Inferior parietal cortex (tissue), 1 donor: ENCODE results near the gene LRRC2.

Experiments used
- DNase-seq: peaks from one replicate; pipeline ENCODE4 v3.0.0-alpha.2; 2016; ENCODE audit errors: extremely low spot score

LRRC2 gene

DNA sequence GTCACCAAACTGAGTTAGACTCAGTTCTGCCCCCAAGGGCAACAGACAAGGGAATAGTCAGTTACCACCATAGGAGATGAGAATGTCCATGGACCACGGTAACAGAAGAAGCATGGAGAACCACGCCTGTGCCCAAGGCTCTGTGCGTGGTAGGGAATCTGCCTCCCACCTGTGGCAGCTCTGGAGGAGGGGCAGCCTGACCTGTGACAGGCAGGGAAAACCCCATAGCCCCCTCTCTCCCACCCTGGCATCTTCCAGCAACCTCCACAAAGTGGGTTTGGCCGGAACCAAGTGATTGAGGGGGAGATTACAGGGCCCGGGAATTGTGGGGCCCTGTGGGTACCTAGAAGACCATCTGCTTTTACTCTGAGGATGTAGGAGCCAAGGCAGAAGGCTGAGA is 87.1 kb downstream of the LRRC2 start:
- DNase-seq: no peak

DNA sequence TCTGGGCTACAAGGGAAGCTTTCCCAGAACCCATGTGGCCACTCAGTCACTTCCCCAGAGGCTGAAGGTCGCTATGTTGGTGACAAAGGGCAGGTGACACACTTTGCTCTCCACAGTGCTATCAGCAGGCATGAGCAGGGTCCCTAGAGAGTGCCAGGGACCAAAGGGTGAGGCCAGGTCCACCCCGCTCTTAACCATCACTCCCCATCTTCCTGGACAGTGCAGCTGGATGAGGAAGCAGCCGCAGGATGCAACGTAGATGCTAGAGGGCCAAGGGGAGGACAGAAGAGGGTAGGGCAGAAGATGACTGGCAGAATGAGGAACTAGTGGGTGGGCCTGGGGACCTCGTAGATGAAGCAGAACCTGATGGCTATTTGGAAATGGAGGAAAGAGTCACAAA is 87.8 kb downstream of the LRRC2 start:
- DNase-seq: no peak

DNA sequence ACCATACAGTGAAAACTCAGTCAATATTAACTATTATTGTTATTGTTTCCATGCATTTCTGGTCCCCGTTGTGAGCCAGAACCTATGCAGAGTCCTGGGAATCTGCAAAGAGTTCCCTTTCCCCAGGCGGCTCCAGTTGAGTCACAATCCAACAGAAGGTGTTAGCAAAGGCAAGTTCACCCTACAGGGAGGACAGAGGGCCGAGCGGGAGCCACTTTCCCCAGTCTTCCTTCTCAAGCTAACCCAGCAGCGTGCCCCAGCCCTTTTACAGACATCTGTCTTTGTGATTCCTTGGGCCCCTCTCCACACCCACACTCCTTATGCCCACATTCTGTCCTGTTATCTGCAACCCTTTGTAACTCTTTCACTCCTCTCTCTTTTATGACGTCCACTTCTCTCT is 88.3 kb downstream of the LRRC2 start:
- DNase-seq: no peak

DNA sequence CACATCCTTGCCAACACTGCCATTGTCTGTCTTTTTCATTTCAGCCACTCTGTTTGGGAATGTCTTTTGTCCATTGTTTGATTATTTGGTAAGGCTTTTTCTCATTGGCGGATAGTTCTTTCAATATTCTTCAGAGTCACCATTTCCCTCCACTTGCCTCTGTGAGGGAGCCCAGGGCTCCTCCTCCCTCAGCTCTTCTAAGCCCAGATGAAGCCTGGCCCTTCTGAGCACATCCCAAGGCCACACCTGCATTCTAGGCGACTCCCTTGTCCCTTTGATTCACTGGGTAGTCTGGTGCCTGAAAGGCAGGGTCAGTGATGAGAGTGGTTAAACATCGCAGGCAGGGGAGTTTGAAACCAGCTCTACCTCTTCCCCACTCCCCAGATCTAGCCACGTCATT is 89.0 kb downstream of the LRRC2 start:
- no peak for DNase-seq

DNA sequence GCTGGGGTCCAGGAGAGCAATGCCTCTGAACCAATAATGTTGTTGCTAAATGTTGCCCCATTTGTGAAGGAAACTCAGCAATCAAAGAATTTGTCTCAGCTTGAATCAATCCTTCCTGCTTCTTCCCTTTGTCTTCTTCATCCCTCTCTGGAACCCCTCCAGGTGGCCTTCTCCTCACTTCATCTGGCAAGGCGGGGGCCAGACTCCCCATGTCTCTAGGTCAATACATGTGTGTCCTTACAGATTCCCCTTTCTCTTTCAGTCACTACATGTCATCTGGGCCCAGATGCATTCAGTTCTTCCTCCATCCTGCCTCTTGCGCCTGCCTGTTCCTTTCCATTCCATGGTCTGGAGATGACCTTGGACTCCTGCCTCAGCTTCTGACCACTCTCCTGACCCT is 93.4 kb downstream of the LRRC2 start:
- DNase-seq: no peak

DNA sequence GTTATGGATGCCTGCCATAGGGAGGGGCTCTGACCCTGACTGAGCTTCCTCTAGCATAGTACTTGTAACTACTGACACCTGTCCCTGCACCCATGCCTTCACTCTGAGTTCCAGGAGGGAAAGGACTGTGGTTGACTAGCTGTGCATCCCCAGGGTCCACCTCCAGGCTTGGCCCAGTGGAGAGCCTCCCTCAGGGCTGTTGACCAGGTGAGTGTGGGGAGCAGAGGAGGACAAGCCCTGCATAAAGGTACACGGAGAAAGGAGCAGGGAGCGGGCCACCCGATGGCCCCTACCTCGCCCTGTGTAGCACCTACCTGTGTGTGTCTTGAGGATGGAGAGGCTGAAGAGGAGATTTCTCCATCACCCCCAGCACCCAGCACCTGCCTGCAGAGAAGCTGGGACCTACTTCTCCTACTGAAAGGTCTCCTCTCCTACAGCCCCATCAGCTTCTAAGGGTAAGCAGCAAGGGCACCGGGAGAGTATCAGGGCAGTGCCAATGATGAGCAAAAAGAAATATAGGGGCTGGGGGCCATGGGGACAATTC is 94.7 kb downstream of the LRRC2 start:
- DNase-seq: no peak

DNA sequence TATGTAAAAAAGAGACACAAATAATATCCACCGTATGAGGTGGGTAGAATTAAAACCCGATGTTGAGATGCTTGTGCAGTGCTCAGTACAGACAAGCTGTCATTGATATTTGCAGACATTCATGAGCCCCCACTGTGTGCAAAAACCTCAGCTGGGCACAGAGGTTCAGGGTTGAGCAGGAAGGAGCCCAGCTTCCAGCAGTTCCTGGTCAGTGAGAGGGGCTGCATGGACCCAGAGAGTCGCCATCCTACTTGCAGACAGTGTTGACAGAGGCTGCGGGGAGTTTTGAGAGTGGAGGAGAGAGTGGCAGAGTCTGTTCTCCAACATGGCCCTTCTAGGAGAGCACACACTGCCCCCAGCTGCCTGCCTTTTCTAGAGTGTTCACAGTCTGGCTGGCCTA is 95.3 kb downstream of the LRRC2 start:
- no peak for DNase-seq

DNA sequence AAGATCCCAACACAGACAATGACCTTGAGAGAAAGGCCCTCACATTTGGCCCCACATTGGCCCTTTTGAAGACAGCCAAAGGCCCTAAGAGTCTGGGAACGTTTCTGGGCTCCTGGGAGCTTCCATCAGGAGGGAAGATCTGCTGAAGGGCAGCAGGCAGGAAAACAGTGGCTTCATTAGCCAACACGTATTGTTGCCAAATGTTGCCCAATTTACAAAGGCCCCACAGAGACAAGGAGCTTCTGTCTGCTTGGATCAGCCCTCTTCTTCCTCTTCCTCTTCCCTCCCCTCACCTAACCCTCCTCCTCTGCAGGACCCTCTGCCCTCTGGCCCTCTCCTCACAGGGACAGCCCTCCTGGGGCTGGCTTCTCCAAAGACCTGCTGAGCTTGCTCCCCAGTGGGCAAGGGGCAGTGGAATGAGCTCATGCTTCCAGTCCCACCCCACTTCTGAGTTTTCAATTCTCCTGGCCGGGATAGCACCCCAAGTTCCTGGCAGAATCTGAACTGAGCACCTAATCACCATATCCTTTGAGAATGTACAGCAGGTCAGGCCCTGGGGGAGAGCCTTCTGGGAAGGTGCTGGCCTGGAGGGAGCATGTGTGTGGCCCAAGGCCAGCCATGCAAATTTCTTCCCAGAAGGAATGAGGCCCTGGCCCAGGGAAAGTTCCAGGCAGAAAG is 96.3 kb downstream of the LRRC2 start:
- DNase-seq: no peak

DNA sequence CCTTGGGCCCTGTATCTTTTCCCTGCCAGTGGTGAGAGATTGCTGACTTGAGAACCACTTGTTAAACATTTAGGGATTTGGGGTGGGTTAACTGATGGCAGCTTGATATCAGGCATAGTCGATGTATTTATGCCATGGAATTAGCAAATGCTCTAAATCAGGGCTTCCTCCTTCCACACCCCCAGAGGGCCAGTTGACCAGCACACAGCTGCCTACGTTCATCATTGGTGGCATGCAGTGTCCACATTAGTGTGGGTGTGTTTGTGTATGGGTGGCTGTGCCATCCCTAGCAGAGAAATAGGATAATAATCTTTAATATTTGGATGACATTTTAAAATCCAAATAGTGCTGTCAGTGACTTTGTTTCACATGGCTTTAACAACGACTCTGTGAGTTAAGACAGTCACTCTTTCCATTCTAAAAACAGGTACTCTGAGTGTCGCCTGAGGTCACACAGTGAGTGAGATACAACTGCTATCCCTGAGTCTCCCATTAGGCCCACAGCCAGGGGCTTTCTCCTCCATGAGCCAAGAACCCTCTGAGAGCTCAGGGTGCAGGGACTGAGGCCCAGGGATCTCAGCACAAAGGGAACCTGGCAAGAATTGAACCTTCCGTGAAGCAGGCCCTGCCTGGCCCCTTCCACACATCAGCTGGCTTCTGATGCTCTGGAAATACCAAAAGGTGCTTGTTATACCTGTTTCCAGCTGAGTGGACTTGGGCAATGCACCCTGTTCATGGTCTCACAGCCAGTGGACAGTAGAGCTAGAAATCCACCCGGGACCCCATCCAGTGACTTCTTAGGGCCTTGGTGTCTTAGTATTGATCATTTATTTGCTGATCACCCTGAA is 97.1 kb downstream of the LRRC2 start:
- no peak for DNase-seq

DNA sequence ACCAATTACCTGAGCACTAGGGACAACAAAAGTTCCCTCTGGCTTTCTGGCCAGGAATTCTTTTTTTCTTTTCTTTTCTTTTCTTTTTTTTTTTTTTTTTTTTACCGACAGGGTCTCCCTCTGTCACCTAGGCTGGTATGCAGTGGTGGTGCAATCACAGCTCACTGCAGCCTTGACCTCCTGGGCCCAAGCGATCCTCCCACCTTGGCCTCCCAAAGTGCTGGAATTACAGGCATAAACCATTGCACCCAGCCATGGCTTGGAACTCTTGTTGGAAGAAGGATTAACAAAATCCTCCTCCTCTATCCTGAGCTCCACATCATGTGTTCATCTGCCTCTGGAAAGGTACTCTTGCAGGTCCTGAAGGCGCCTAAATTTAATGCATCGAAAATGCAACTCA is 98.5 kb downstream of the LRRC2 start:
- no peak for DNase-seq

DNA sequence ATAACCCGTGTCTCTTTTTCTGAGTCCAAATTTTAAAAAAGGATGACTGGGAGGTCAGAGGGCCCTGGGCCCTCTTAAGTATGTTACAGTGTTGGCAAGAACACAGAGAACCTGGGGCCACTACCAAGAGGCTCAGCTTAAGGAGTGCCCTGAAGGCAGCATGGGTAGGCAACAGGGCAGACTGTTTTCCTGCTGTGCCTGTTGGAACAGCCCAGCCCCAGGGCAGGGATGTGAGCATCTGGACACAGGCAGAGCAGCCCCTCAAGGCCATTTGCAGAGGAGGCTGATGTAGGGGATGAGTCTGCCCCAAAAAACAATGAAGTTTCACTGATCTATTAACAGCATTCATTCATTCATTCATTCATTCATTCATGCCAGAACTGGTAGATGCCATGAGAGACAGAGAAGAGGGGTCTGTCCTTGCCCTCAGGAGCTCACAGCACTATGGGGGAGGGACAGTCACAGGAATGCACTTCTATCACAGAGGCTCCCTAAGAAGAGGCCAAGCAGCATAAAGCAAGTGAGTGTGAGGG is 99.2 kb downstream of the LRRC2 start:
- DNase-seq: no peak

DNA sequence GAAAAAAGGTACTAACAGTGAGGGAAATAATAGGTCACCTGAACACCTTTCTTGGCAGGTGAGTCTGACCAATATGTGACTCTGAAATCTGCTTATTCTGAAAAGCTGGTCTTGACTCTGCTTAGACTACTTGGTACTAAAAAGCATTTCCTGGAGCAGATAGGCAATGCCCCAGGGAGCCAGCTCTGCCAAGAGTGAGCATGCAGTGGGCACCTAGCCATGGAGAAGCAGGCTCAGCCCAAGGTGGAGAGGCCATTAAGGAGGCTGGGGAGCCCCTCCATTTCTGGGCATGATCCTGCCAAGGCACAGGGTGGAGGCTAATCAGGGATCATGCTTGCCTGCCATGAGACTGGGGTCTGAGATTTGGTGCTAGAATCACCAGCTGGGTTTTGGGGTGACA is 99.8 kb downstream of the LRRC2 start:
- DNase-seq: no peak
